NCI-H82 treated with DMSO at 0.1 percent for 48 hours (cell line): ENCODE measurements around the gene PKHD1.

Experiments
- DNase-seq: peaks from one replicate; lab custom pipeline; 2025; ENCODE audit not compliant: unreplicated experiment; lab: John Stamatoyannopoulos, UW

Gene PKHD1

DNA sequence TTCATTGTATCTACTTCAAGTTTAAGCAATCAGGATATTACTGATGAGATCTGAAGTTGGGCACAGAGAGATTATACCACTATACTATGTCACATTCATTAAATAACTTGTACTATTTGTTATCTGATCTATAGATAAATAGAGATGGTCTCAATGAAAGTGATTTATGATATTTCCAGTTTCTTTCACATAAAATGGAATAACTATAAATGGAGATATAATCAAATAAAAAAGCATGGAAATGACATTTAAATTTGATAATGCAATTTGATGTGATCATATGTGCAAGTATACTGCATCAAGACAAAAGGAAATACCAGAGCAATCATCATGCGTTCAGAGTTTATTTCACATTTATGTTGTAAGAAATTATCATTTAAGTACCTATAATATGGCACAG is 368.9 kb downstream of the PKHD1 start:
- no peak for DNase-seq

DNA sequence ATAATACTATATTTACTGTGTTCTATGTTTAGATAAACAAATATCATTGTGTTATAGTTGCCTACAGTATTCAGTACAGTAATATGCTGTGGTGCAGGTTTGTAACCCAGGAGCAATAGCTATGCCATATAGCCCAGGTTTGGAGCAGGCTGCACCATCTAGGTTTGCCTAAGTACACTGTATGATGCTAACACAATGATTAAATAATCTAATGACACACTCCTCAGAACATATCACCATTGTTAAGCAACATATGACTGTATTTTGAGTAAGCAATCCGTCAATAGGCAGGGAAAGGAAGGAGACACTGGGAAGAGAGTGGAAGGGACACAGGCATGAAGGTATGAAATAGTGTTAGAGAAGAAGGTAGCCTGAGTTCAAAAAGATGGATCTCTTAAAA is 369.9 kb downstream of the PKHD1 start:
- no peak for DNase-seq

DNA sequence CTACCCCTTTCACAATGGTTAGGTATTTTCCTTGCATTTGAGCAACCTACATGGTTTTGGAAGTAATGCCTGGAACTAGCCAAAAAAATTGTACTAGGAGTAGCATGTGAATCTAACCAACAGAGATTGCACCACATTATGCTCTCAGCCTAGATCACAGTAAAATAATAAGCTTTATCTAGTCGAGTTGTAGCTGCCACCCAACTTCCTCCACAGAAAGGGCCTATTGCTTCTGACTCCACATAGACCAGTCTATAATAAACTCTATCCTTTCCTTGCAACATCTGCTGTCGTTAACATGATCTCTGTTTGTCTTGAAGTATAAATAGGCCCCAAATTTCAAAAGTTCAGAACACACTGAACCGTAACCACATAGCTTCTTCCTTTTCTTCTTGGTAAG is 375.5 kb downstream of the PKHD1 start:
- DNase-seq, result no peak

DNA sequence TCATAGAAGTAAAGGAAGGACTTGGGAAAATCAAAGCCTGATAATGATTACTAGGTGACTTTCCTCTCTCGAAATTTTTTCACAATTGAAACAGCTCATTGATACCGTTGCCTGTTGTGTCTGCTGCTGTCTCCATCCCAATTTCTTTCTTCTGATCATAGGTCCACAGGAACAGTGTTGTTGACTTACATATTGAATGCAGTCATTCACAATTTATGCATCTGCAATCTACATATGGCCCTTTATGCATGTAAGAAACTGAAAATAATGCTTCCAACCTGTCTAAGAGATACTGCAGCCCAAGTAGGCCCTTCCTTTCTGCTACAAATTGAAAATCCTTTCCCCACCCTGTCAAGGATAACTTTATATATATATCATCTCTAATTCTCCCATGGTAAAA is 381.3 kb downstream of the PKHD1 start:
- no peak for DNase-seq

DNA sequence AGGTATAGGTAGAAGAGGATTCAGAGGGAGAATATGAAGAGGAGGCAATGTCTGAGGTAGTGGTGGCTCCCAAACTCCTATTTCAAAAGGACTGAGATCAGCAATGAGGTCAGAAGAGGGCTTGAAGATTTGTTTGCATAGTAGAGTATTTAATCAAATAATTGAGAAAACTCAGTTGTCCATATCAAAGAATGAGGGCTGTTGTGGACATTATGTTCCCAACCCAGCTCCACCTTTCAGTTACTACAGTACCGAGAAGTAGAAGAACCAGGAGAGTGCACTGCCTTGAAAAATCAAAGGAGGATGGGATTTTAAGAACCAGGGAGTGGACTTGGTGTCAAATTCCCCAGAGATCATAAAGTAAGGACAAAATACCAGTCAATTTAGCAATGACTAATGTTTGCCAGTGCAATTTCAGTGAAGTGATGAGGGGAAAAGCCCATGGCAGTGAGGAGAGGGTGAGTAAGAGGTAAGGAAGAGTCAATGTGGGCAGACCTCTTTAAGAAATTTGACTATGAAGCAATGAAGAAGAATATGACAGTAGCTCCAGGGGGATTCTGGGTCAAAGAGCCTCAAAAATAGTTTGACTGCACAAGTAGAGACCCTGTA is 382.4 kb downstream of the PKHD1 start:
- no peak for DNase-seq

DNA sequence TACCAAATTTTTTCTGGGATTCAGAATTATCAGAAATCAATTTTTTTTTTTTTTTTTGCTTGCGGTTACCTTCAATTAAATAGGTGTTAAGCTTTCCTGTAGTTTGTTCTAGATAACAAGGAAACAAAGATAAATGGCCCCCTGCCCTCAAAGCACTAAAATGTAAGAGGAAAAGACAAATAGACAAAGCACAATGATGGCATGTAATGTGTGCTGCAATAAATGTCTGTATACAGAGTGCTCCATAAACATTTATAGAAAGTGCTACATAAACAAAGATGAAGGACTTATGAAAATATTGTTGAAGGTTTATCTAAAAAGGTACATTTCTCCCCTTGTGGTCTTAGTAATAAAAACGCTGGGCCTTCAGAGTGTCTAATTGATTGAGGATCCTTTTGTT is 384.6 kb downstream of the PKHD1 start:
- DNase-seq, result no peak

DNA sequence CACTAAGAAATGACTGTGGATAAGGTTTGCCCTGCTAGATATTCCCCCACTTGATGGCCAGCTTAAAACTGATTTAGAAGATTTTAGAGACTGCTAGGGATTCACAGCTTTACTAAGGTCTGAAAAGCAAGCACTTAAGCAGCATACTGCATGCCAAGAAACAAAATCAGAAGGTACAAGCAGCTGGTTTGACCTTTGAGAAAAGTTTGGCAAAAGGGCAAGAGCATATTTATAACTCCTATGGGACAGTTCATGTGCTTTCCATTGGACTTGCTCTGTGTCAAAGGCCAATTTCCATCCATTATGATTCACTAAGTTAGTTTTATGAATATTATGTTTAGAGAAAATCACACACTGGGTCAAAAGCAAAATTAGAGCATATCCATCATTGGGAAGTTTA is 402.8 kb downstream of the PKHD1 start:
- no peak for DNase-seq

DNA sequence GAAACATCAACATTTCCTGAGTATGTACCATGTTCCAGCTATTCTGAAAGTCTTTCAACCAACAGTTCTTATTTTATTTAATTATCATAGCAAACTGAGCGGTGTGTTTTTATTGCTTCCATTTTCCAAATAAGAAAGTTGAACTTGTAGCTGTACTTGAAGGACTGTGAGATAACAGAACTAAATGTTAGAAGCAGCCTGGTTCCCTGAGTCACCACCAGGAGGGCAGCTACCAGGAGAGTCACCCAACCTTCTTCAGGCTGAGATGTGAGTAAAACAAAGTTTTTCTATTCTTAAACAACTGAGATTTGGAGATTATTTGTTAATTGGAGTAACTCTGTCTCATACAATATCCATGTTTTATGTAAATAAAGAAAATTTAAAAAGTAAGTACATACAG is 403.4 kb downstream of the PKHD1 start:
- no peak for DNase-seq

DNA sequence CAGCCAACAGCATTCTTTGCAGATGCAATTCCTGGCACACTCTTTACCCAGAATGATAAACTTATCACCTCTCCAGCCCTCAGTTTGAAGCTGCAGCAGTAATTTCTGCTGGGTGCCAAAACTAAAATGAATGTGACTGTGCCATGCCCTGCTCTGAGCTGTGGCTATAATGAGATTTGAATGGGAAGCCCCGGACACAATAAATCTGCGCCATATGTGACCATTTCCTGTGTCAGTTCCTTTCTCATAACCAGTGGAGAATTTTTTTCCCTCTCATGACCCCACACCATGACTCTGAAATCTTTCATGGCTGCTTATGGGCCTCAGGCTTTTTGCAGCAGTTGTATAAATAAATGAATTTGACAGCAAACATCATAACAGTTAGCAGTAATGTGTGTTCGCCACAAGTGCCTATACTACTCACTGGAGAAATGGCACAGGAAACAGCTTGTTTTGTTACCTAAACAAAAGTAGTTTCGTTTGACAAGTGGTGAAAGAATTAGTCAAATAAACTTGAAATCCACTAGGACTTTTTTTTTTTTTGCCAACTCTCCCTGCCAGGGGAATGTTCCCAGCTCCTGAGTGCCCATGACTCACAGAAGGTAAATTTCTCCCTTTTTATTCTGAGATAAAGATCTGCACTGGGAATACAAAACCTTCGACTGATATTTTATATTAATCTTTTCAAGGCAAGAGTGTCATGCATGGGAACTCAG is 408.4 kb downstream of the PKHD1 start:
- DNase-seq, result no peak

DNA sequence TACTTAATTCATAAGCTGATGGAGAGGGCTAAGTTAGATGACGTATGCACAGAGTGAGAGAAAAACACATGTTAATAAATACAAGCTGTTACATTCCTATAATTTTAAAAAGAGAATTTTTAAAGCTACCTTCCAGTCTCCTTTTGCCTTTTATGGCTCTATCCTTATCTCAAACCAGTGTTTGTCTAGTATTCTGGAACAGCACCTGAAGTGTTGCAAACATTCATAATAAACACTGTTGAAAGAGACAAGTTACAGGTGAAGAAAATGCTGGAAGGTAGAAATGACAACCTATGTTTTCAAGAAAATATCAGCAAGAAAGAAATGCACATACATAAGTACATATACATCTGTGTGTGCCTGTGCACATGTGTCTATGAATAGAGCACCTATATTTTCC is 409.1 kb downstream of the PKHD1 start:
- no peak for DNase-seq

DNA sequence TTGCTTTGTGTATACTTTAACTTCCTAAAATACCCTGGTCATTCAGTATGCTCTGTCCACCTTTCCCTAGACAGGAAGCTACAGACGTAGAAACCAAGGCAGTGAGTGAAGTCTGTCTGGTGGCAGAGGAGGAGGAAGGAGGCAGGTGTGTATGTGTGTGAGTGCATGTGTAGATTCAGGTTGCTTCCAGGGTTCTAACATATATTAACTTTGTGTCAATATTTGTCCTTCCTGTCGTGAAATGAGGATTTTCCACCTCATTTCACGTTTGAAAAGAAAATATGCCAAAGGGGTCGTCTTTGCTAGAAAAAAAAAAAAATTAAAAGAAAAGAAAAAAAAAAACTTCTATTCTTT is 411.5 kb downstream of the PKHD1 start:
- DNase-seq, result no peak

DNA sequence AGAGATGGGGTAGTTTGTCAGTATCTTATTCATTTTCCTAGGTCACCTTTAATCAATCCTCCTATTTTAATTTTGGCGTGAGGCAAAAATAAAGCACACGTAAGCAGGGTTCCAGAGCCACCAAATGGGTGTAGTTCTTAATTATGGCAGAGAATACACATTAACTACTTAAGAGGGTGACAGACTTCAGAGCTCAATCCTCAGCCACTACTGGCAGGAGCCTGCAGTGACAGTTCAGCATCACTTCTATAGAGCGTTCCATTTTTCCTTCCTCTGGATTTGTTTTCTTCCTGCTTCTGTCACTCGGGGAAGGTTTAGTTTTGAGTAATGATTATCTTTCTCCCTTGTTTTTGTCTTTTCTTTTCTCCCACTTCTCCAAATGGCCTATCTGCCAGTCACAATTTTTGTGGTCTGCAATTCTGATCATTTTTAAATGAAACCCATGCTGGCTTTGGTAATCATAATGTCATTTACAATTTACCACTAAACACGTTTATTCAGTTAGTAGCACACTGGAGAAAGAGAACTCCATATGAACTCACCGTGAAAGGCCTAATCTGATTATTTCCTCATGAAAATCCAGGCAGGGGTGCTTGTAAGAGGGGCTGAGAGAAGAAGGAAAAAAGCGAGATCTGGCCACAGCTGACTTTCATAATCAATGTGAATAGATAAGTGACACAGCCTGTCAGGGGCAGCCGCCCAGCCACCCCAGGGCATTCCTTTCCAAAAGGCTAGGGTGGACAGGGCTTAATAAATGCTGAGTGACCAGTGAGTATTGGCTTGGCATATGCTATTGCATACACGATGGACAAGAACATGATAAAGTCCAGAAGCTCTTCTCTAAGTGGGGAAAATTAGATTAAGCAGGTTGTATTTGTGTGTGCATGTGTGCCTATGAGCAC is 412.1 kb downstream of the PKHD1 start:
- DNase-seq, result peak; percentile 17

DNA sequence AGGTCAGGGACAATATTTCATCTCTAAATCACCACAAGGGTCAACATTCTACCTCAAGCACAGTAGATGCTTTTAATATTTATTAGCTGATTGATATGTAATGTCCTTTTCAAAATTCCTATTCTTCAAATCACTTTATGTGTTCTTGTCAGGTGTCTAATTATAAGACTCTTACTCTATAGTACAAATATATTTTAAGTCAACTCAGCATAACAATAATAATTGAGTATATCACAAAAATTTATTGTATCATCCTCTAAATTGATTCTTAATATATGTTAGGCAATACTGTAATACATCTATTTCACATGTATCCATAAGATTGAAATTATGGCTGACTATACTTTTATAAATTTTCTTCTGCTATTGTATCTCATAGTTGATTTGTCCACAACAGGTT is 423.9 kb downstream of the PKHD1 start:
- DNase-seq, result no peak

DNA sequence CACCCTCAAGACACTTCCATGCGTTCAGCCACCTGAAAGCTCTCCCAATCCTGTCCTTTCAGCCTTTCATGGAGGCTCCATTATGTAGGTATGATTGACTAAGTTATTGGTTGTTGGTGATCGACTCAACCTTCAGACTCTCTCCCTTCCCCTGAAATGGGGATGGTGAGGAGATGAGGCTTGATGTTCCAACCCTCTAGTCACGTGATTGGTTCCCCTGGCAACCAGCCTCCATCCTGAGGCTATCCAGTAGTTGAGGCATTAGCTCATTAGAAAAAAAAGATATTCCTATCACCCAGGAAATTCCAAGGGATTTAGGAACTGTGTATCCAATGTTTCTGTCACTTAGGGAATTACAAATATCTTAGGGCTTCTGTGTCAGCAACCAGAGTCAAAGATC is 426.6 kb downstream of the PKHD1 start:
- DNase-seq, result no peak

DNA sequence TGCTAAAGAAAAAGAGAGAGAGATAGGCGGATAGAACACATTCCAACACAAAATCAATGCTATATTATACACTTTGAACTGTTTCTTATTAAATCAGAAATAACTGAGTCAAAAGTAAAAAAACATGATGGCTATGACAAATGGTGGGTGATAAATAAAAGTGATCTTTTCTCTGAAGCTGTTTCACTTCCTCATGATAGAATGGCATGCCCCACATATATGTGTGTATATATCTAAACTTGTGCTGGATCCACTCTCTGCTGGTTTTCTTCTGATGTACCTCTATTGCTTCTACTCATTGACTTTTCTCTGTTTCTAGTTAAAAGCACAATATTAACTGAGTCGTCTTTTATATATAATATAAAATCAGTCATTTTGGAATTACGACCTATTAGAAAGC is 429.9 kb downstream of the PKHD1 start:
- DNase-seq, result no peak

DNA sequence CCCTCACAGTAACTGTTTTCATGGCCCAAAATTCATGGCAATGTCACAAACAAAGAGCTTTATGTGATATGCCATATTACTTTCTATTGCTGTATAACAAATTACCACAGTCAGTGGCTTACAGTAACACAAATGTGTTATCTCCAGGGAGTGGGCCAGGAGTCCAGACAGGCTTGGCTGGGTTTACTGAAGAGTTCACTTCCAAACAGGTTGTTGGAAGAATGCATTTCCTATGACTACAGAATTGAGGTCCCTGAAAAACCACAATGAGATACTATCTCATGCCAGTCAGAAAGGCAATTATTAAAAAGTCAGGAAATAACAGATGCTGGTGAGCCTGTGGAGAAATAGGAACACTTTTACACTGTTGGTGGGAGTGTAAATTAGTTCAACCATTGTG is 431.9 kb downstream of the PKHD1 start:
- no peak for DNase-seq

DNA sequence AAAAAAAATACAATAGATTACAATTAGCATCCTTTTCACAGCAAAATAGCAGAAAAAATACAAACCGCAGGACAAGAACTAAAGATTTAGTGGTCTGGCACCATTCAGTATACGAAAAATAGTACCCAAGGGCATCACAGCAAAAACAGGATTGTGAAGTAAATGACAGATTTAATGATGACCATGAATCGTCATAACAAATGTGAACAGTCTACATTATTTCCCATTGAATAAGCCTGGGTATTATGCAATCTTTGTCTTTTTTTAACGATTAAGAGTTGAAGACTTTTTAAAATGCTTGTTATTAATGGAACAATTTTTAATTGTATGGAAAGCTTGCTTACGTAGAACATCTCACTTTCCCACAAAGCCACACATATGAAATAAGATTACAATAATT is 432.8 kb downstream of the PKHD1 start:
- no peak for DNase-seq

DNA sequence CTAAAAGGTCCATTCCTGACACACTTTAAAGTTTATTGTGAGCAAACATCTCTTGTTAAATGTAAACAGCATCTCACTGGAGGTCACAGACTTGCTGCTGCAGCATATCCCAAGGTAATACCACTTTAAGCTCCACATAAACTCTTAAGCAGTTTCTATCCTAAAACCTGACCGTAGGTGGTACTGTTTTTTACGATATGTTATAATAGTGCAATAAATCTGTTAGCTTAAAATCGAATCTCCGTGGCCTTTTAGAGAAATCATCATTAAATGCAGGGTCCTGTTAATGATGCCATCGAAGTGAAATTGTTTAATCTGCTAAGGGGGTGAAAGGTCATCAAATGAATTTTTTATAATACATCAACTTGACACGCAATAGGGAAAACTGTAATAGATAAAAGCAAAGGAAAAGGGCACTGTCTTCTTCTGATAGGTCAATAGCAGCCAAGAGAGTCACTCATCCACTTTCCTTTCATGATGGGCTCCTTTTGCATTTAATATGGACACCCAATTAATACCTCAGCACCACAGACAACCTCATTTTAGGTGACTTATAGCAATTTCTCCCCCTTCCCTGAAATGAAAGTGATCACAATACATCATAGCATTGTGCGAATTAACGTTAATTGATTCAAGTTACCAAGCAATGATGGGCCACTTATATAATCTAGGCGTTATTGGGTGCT is 436.1 kb downstream of the PKHD1 start:
- no peak for DNase-seq

DNA sequence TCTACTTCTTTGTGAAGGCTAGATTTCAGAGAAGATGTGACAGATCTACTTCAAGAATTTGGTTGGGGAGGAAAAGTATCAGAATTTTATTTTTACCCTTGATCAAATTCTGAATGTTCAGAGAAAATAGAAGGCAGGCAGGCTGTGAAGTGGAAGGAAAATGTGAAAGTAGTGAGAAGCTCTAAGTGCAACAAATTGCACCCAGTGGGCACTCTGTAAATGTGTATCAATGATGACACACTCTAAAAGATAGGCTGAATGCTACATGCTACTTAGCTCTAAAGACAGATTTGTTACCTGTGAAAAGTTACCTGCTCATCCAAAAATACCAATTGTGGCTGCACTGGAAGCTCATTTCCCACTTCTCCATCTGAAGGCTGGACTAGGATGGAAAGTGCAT is 438.6 kb downstream of the PKHD1 start:
- no peak for DNase-seq

DNA sequence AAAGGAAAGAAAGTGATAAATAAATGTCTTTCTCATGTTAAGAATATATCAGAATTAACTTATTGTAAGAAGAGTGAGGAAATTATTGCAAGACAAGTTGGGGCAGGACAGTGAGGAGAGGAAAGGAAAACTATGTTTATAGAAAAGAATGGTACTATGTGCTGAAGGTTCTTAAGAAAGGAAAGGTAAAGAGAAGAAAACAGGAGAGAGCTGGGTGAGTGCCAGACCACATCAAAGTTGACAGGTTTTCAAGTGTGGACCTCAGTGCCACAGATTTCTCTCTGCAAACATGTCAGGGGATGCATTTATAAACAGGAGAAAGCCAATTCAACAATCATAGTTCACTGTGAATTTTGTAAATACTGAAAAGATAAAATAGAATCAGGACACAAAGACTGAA is 439.2 kb downstream of the PKHD1 start:
- DNase-seq, result no peak

DNA sequence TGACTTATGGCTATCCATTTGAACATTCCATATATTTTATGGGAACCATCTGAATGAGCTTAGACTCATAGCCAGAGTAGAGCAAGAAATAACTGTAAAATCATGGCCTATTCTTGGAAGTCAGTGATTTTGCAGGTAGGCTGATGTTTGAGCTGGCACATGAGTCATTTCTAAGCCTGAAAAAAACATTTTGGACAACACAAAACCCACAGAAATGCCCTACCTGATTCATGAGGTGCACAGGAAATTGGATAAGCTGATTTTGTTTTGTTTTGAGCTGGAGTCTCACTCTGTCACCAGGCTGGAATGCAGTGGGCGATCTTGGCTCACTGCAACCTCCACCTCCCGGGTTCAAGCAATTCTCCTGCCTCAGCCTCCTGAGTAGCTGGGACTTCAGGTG is 443.0 kb downstream of the PKHD1 start:
- DNase-seq, result no peak

DNA sequence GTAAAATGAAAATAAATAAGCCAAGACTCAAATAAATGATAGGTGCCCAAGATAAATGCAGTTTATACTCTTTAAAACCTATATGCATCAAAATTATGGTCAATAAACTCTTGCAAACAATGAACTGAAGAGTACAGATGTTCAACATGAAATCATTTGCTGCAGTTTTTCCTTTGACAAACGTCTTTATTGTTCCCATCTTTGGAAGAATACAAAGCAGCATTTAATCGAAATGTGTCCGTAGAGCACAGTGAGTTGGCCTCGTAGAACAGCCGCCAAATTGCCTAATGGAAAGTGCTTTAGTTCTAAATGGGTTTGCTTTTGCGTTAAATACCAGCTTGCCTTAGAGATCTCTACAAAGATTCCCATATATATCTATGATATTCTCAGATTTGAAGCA is 447.4 kb downstream of the PKHD1 start:
- no peak for DNase-seq
